ENCODE results near the gene ALG11.
"Not testable (repeated sequence)": the region's sequence is repeated elsewhere in the genome, so short reads cannot be mapped to it uniquely, and the experiment has no call there.

The ALG11 gene

DNA sequence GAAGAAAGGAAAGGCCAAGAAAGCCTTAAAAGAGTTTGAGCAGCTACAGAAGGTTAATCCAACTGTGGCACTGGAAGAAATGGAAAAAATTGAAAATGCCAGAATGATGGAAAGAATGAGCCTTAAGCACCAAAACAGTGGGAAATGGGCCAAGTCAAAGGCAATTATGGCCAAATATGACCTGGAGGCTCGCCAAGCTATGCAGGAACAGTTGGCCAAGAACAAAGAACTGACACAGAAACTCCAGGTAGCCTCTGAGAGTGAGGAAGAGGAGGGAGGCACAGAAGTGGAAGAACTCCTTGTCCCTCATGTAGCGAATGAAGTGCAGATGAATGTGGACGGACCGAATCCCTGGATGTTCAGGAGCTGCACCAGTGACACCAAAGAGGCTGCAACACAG is 17.4 kb downstream of the ALG11 start:
- DNase-seq = no peak

DNA sequence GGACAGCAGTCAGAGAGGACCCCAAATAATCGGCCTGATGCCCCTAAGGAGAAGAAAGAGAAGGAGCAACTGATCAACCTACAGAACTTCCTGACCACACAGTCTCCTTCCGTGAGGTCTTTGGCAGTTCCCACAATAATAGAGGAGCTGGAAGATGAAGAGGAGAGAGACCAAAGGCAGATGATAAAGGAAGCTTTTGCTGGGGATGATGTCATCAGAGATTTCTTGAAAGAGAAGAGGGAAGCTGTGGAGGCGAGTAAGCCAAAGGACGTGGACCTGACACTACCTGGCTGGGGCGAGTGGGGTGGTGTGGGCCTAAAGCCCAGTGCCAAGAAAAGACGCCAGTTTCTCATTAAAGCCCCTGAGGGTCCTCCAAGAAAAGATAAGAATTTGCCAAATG is 18.2 kb downstream of the ALG11 start:
- not testable (repeated sequence) for DNase-seq

DNA sequence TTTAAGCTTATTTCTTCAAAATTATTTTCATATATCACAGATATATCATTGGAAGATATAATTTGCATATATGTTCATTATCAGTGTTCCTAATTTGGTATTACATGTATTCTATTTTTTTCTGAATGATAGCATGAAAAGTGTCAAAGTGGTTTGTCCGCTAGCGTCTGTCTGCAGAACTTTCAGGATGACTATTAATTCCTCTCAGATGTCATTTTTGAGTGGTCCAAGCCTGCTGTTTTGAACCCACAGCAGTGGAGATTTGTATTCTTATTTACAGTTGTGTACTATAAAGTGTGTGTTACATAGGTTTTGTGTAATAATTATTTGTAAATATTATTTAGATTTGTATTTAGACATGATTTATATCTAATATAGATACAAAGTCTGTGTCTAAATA is 20.8 kb downstream of the ALG11 start:
- no peak for DNase-seq

DNA sequence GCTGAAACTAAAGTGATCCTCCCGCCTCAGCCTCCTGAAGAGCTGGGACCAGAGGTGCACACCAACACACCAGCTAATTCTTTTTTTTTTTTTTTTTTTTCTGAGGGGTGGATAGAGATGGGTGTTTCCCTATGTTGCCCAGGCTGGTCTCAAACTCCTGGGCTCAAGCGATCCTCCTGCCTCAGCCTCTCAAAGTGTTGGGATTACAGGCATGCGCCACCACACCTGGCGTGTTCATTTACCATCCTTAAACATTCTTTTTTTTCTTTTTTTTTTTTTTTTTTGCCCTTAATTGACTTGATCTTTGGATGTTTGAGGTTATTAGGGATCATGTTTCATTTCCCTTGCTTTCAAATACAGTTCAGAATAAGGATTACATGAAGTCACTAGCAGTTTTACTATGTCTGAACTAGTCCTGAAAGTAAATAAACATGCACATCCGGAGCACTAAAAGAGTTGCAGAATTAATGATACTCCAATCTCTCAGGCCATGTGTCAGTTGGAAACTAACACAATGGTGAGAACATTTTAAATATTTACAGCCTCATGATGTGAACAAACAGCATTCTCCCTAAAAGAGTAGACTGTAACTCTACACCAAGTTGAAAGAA is 22.5 kb downstream of the ALG11 start:
- no peak for DNase-seq

DNA sequence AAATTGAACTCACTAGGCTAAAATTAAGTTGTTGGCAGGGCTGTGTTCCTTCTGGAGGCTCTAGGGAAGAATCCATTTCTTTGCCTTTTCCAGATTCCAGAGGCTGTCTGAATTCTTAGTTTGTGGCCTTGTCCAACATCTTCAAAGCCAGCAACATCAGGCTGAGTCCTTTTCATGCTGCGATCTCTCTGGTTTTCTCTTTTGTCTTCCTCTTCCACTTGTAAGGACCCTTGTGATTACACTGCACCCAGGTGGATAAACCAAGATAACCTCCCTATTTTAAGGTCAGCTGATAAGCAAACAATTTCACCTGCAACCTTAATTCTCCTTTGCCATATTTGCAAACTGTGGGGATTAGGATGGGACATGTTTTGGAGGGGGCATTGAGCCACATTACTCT is 23.8 kb downstream of the ALG11 start:
- DNase-seq = no peak

DNA sequence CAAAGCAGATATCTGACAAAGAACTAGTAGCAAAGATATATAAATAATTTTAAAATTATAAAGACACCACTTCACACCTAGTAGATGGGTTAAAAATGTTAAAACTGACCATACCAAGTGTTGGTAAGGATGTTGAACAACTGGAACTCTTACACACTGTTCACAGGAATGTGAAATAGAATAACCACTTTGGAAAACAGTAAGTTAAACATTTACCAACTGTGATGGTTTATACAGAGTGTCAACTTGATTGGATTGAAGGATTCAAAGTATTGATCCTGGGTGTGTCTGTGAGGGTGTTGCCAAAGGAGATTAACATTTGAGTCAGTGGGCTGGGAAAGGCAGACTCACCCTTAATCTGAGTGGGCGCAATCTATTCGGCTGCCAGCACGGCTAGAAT is 31.5 kb downstream of the ALG11 start:
- no peak for DNase-seq

DNA sequence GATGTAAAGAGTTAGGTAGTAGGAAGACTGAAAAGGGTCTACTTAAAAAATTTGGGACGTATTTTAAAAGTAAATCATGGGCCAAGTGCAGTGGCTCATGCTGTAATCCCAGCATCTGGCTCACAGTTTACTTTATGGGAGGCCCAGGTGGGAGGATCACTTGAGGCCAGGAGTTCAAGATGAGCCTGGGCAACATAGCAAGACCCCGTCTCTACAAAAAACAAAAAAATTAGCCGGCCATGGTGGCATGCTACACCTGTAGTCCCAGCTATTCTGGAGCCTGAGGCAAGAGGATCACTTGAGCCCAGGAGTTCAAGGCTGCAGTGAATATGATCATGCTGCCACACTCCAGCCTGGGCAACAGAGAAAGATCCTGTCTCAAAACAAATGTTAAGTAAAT is 35.3 kb downstream of the ALG11 start:
- no peak for DNase-seq

DNA sequence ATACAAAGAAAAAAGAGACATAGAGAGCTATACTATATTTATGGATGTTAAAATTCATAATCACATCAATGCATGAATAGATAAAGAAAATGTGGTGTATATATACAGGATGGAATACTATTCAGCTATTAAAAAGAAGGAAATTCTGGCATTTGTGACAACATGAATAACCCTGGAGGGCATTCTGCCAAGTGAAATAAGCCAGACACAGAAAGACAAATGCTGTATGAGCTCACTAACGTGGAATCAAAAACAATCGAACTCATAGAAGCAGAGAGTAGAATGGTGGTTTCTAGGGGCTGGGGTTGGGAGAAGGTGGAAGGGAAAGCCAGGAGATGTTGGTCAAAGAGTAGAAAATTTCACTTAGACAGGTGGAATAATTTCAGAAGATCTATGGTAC is 36.3 kb downstream of the ALG11 start:
- peak; percentile 50 for DNase-seq

DNA sequence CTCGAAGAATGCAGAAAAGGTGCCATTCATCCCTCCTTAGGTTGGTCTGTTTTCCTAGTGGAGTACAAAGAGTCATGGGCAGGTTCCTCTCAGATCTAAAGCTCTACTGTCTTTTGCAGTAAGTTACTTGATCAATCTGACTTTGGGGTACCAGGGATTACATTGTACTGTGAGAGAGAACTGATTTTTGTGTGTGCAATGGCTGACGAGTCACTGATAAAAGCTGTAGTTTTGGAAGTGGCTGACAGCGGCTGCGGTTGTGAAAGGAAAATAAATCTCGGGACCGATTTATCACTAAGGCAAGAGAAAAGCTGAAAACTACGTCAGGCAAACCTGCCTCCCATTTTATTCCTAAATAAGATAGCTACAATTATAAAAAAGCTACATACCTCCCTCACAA is 39.2 kb downstream of the ALG11 start:
- no peak for DNase-seq

DNA sequence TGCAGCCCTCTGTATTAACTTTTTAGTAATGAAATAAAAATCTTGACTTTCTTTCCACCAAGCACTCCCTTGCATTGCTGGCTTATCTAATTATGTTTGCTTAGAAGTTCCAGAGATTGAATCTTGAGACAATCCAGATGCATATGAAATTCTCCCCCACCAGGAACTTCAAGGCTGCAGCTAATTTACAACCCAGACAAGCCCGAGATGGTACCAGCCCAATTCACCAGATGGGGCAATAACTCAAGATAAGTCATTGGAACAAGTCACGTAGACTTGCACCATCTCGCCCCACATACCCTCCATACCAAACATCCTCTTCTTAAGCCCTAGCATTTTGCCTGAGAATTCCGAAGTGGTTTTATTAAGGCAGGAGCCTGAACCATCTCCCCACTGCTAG is 41.3 kb downstream of the ALG11 start:
- DNase-seq = no peak

DNA sequence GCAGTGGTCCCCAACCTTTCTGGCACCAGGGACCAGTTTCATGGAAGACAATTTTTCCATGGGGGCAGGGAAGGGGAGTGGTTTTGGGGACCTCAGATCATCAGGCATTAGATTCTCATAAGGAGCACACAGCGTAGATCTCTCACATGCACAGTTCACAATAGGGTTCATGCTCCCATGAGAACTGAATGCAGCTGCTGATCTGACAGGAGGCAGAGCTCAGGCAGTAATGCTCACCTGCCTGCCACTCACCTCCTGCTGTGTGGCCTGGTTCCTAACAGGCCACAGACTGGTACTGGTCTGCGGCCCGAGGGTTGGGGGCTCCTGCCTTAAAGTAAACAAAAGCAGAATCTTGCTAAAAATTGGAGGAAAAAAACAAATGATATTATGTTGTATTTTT is 48.9 kb downstream of the ALG11 start:
- DNase-seq = not testable (repeated sequence)

DNA sequence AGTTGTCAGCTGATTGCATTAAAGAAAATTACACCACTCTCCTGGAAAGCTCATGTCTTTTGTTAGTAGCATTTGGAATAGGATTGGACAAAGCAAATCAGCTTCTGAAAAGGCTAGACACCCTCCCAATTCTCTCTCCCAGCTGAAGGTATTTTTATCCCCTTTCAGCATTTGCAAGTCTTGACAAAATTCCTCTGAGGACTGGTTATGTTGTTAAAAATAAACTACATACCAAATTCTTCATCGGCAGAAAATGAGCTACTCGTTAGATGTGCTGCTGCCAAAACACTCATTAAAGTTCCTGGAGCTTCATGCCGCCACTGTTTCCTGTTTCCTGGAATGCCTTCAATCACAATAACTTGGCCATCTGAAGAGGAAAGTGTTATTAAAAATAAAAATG is 49.4 kb downstream of the ALG11 start:
- DNase-seq = peak; percentile 52

DNA sequence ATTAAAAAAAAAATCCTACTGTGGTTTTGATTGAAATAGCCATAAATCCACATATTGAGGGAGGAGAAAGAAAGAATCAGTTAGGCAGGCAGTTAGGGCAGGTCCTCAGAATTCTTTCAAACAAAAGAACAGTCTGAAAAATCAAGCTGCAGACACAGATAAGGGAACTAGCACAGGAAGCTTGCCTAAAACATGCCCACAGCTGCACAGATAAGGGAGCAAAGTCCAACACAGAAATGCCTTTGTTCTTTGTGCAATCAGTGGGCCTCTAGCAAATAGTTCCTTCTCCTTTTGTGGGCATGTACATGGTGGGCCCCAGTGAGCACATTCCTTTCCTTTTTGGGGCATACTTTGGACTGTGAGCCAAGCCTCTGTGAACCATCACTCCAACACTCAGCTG is 55.0 kb downstream of the ALG11 start:
- DNase-seq = no peak

DNA sequence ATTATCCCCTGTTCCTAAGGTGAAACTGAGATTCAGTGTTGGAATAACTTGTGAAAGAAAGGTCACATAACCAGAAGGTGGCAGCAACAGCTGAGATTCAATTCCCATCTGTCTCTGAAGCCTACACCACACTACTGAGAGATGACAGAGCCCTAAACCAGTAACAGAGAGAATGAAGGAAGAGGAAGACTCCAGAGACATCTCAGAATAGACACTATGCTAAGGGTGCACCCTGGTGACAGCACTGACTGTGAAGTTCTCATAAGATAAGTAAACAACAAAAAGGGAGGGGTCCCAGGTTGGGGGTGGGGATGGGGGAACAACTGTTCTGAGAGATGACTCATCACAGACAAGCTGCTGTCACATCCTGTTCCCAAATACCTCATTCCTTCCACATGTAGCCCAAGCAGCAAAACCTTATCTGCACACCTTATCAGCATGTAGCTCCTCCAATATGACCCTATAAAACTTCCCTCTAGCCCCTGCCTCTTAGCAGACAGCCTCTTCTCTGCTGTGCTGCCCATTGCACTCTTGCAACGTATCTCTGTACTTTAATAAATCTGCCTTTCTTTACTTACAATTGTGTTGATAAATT is 58.8 kb downstream of the ALG11 start:
- peak; percentile 37 for DNase-seq

Measured in fibroblast of skin of back (primary cell).